ENCODE measurements around the gene MMP17. TPM values are rescaled to one million over a fixed set of nuclear protein-coding genes. Genes with fewer than 3 reads are reported as not detected.
A peak's percentile ranks its signal among the peaks of the same experiment; 100 is the strongest.

MMP17 gene
- polyA plus RNA-seq, 1 donor (not counting 4 experiments of a cell fraction or from before 2014, with no cell fraction given), result 2.3 TPM

DNA sequence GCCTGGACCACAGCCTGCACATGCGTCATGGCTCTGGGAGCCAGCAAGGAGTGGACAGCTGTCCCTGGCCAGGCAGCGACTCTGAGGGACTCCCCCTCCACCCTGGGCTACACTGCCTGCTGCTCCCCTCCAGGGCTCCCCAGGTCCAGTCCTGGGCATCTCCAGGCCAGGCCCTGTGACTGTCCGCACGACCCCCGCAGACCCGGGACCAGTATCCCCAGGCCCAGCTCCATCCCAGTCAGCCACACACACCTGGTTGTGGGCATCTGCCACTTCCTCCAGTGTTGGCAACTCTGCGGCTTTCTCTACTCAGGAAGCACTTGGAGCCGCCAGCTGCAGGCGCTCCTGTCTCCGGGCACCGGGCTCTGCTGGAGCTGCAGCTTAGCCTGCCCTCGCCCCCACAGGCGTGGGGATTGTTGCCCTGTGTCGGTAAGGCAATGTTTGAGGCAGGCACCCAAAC is 68.6 kb downstream of the MMP17 start:
- H4K20me1 ChIP-seq (ENCODE audit: control insufficient read depth, extremely low read depth, insufficient read depth, low read length), result peaks cover 3% of the 10 kb centered on the region
- TF ChIP-seq EZH2 (IDR thresholded peaks at IDR 0.05; ENCODE audit: low read length), result no peak
- TF ChIP-seq, protein P1, sequence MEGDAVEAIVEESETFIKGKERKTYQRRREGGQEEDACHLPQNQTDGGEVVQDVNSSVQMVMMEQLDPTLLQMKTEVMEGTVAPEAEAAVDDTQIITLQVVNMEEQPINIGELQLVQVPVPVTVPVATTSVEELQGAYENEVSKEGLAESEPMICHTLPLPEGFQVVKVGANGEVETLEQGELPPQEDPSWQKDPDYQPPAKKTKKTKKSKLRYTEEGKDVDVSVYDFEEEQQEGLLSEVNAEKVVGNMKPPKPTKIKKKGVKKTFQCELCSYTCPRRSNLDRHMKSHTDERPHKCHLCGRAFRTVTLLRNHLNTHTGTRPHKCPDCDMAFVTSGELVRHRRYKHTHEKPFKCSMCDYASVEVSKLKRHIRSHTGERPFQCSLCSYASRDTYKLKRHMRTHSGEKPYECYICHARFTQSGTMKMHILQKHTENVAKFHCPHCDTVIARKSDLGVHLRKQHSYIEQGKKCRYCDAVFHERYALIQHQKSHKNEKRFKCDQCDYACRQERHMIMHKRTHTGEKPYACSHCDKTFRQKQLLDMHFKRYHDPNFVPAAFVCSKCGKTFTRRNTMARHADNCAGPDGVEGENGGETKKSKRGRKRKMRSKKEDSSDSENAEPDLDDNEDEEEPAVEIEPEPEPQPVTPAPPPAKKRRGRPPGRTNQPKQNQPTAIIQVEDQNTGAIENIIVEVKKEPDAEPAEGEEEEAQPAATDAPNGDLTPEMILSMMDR (optimal IDR thresholded peaks at IDR 0.05 in 1 of 3, IDR thresholded peaks at IDR 0.05 in 1 of 3, conservative IDR thresholded peaks at IDR 0.05 in 1 of 3; ENCODE audit: extremely low read depth in 1 of 3, insufficient read depth in 2 of 3, low read length in 3 of 3), result no peak
- DNase-seq (ENCODE audit: low read depth, low spot score), result no peak

DNA sequence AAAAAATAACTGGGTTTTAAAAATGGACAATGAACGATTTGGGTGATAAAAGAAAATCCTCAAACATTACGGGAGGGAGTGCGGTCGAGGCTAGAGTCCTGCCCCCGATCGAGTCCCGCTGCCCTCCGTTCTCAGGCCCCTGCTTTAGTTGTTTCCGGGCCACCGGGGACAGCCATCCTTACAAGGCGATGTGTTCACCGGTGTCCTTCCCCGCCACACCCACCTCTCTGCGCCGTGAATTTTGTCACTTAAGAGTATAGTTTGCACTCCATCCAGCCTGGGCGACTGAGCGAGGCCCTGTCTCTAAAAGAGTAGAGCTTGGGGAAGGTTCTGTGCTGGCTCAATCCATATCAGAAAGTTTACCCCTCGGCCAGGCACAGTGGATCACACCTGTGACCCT is 69.1 kb downstream of the MMP17 start:
- no peak overlapping the region for H2AFZ ChIP-seq (ENCODE audit: control insufficient read depth, low read length)
- H3K4me2 ChIP-seq (ENCODE audit: control insufficient read depth, extremely low read depth, insufficient read depth, low read depth, low read length), result no peak overlapping the region
- H3K4me3 ChIP-seq (ENCODE audit: control insufficient read depth in 2 of 3, extremely low read depth in 1 of 3, insufficient read depth in 2 of 3, low read depth in 1 of 3, low read length in 3 of 3), result no peak overlapping the region
- H3K4me1 ChIP-seq (ENCODE audit: control insufficient read depth, extremely low read depth, insufficient read depth, low read length), result peaks cover 19% of the 10 kb centered on the region
- no peak for TF ChIP-seq EZH2 (IDR thresholded peaks at IDR 0.05; ENCODE audit: low read length)
- H3K9ac ChIP-seq (ENCODE audit: control insufficient read depth, extremely low read depth, insufficient read depth, low read length), result no peak overlapping the region
- H3K27me3 ChIP-seq (ENCODE audit: control insufficient read depth, extremely low read depth, insufficient read depth, low read length), result no peaks in the 10 kb centered on the region
- no peak for DNase-seq (ENCODE audit: low read depth, low spot score)
- H3K9me1 ChIP-seq (ENCODE audit: control insufficient read depth, extremely low read depth, insufficient read depth, low read length), result no peaks in the 10 kb centered on the region
- H3K27ac ChIP-seq (ENCODE audit: control insufficient read depth, insufficient read depth, low read length), result no peak overlapping the region
- H3K9me3 ChIP-seq (ENCODE audit: control insufficient read depth, low read depth, low read length), result no peaks in the 10 kb centered on the region
- peaks cover 3% of the 10 kb centered on the region for H4K20me1 ChIP-seq (ENCODE audit: control insufficient read depth, extremely low read depth, insufficient read depth, low read length)
- no peaks in the 10 kb centered on the region for H3K79me2 ChIP-seq (ENCODE audit: control insufficient read depth, insufficient read depth, low read length)
- no peak for FAIRE-seq
- dilution Hi-C loops (cut with MboI; ENCODE audit: extremely low pct_ligation_motif_present, low sequenced_read_pairs), result no loop called here
- no peaks in the 10 kb centered on the region for H3K36me3 ChIP-seq (ENCODE audit: control insufficient read depth in 2 of 2, extremely low read depth in 1 of 2, insufficient read depth in 2 of 2, low read length in 2 of 2)

More for the DNA sequence above, 68.6 kb downstream of the MMP17 start:
- no peaks in the 10 kb centered on the region for H3K79me2 ChIP-seq (ENCODE audit: control insufficient read depth, insufficient read depth, low read length)
- peak overlapping the region; percentile 74 for H3K27ac ChIP-seq (ENCODE audit: control insufficient read depth, insufficient read depth, low read length)
- no peaks in the 10 kb centered on the region for H3K36me3 ChIP-seq (ENCODE audit: control insufficient read depth in 2 of 2, extremely low read depth in 1 of 2, insufficient read depth in 2 of 2, low read length in 2 of 2)
- dilution Hi-C loops (cut with MboI; ENCODE audit: extremely low pct_ligation_motif_present, low sequenced_read_pairs), result no loop called here
- peak overlapping the region; percentile 72 for H3K9ac ChIP-seq (ENCODE audit: control insufficient read depth, extremely low read depth, insufficient read depth, low read length)
- no peak for FAIRE-seq
- H3K9me3 ChIP-seq (ENCODE audit: control insufficient read depth, low read depth, low read length), result no peaks in the 10 kb centered on the region
- no peaks in the 10 kb centered on the region for H3K27me3 ChIP-seq (ENCODE audit: control insufficient read depth, extremely low read depth, insufficient read depth, low read length)
- H3K4me3 ChIP-seq (ENCODE audit: control insufficient read depth in 2 of 3, extremely low read depth in 1 of 3, insufficient read depth in 2 of 3, low read depth in 1 of 3, low read length in 3 of 3), result peak overlapping the region in 1 of 3 experiments; percentile 65
- H3K4me1 ChIP-seq (ENCODE audit: control insufficient read depth, extremely low read depth, insufficient read depth, low read length), result peaks cover 14% of the 10 kb centered on the region
- peak overlapping the region; percentile 77 for H3K4me2 ChIP-seq (ENCODE audit: control insufficient read depth, extremely low read depth, insufficient read depth, low read depth, low read length)
- H2AFZ ChIP-seq (ENCODE audit: control insufficient read depth, low read length), result no peak overlapping the region
- H3K9me1 ChIP-seq (ENCODE audit: control insufficient read depth, extremely low read depth, insufficient read depth, low read length), result no peaks in the 10 kb centered on the region

DNA sequence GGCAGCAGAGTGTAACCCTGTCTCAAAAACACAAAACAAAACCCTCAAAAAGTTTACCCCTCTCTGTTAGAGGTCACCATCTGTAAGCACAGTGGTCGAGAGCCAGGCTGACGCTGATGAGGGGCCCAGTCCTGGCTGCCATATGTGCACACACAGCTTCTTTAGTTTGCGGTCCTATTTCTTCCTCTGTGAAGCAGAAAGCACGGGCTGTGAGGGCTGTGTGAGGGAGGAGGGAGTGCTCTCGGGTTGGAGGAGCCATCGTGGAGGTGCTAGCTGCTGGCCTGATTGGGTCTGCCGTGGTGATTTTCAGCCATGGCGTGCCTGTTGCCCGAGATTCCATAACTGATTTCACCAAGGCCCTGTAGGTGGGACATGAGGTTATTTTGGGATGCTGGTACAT is 69.7 kb downstream of the MMP17 start:
- Histone ChIP-seq H3K4me3 (ENCODE audit: control insufficient read depth in 2 of 3, extremely low read depth in 1 of 3, insufficient read depth in 2 of 3, low read depth in 1 of 3, low read length in 3 of 3) (no peak overlapping the region), H3K9me3 (ENCODE audit: control insufficient read depth, low read depth, low read length) (no peaks in the 10 kb centered on the region), H3K4me2 (ENCODE audit: control insufficient read depth, extremely low read depth, insufficient read depth, low read depth, low read length) (no peak overlapping the region), H3K36me3 (ENCODE audit: control insufficient read depth in 2 of 2, extremely low read depth in 1 of 2, insufficient read depth in 2 of 2, low read length in 2 of 2) (no peaks in the 10 kb centered on the region), H3K4me1 (ENCODE audit: control insufficient read depth, extremely low read depth, insufficient read depth, low read length) (peaks cover 19% of the 10 kb centered on the region), H3K9me1 (ENCODE audit: control insufficient read depth, extremely low read depth, insufficient read depth, low read length) (no peaks in the 10 kb centered on the region), H3K27ac (ENCODE audit: control insufficient read depth, insufficient read depth, low read length) (no peak overlapping the region), H3K27me3 (ENCODE audit: control insufficient read depth, extremely low read depth, insufficient read depth, low read length) (no peaks in the 10 kb centered on the region), H3K9ac (ENCODE audit: control insufficient read depth, extremely low read depth, insufficient read depth, low read length) (no peak overlapping the region), H2AFZ (ENCODE audit: control insufficient read depth, low read length) (no peak overlapping the region), H3K79me2 (ENCODE audit: control insufficient read depth, insufficient read depth, low read length) (no peaks in the 10 kb centered on the region), H4K20me1 (ENCODE audit: control insufficient read depth, extremely low read depth, insufficient read depth, low read length) (peaks cover 3% of the 10 kb centered on the region)
- TF ChIP-seq, protein P1 (optimal IDR thresholded peaks at IDR 0.05 in 1 of 3, IDR thresholded peaks at IDR 0.05 in 1 of 3, conservative IDR thresholded peaks at IDR 0.05 in 1 of 3; ENCODE audit: extremely low read depth in 1 of 3, insufficient read depth in 2 of 3, low read length in 3 of 3), result no peak
- TF ChIP-seq EZH2 (IDR thresholded peaks at IDR 0.05; ENCODE audit: low read length), result no peak
- dilution Hi-C loops (cut with MboI; ENCODE audit: extremely low pct_ligation_motif_present, low sequenced_read_pairs), result no loop called here
- DNase-seq (ENCODE audit: low read depth, low spot score), result no peak
- no peak for FAIRE-seq
